GM10847 (cell line): ENCODE results near the gene RND3.

Experiments used
- POLR2A ChIP-seq: IDR thresholded peaks from 2 replicates; pipeline ENCODE4 v1.6.1; 2011; ENCODE audit not compliant: insufficient read length; ENCODE audit errors: extremely low read depth

Gene RND3

DNA sequence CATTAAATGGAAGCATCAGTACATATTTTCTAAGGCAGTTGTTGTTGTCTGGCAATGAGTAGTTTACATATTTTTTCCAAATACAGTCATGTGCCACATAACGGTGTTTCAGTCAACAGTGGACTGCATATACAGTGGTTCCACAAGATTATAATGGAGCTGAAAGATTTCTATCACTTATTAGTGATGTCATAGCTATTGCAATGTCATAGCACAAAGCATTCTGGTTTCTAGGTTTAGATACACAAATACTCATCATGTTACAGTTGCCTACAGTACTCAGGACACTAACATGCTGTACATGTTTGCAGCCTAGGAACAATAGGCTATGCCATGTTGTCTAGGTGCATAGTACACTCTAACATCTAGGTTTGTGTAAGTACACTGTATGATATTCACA, 45.0 kb downstream of the RND3 start:
- no peak for TF ChIP-seq POLR2A

- no peak for TF ChIP-seq POLR2A
These were observed 45.7 kb downstream of the RND3 start for GRCh38 chr2:150441784-150442183.

GRCh38 chr2:150441226-150441625, 46.2 kb downstream of the RND3 start:
- no peak for TF ChIP-seq POLR2A

DNA sequence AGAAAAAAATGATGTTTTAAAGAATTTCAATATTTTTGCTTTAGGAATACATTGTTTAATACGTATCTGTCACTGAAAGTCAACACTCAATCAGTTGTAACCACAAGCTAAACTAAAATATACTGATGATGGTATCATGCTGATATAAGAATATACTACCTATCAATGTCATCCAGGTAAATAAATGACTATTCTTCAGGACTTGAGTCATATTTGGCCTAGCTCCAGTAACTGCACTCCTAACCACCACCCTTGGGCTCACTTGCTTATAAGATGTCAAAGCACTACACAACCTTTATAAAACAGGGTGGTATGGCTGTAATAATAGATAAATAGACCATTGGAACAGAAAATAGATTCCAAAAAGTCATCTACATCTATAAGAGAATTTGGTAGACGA, 48.8 kb downstream of the RND3 start:
- TF ChIP-seq POLR2A = no peak

DNA sequence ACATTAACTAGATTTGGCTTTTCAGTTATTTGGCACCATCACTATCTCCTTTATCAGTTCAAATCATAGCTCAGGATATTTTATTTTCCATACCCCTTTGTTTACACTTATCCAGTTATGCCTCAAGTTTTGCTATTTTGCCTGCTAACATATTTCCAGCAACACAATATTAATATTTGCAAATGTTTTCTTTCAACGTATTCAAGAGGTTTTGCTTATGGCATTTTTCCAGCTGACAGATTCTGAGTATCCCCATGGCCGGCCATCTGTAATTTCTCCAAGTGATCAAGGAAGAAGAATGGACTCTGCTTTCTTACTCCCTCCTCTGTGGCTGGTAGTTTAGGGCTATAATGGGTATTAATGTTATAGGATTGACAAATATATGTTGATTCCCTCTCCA, 49.4 kb downstream of the RND3 start:
- TF ChIP-seq POLR2A = no peak

DNA sequence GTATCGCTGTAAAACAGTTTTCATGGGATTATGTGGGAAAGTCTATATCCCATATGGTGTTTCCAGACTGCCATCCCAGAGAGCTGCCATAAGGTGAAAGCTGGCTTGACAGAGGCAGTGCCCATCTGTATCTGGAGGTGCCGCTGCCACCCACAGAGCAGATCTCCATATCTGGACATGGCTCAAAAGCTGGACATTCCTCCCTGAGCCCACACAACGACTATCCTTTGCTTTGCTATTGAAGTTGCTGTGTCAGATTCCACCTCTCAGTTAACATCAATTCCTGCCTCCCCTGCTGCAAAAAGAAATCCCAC, 55.2 kb downstream of the RND3 start:
- no peak for TF ChIP-seq POLR2A

GRCh38 chr2:150431561-150432311, 55.7 kb downstream of the RND3 start:
- TF ChIP-seq POLR2A = no peak

DNA sequence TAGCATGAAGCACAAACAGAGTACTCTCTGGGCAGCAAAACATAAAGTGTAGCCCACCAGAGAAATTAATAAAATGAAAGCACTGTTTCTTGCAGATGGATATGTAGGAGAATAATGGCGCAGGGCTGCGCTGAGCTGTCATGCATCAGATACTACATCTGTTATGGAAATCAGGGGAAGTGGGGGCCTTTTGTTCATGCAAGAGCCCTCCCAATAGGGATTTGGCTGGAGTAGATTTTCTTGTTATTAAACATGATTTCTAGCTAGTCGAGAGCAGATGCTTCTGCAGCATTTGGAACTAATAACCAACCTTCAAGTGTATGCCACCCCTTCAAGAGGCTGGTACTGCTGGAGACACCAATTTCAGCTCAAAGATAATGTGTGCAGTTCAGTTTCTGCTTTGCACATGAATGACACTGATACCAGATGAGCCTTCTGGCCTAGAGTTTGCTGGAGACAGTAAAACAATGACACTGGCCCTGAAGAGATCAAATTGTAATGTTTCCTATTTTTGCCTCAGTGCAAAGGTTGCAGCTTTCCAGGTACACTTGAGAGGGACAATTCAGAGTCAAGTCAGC, 58.0 kb downstream of the RND3 start:
- no peak for TF ChIP-seq POLR2A

DNA sequence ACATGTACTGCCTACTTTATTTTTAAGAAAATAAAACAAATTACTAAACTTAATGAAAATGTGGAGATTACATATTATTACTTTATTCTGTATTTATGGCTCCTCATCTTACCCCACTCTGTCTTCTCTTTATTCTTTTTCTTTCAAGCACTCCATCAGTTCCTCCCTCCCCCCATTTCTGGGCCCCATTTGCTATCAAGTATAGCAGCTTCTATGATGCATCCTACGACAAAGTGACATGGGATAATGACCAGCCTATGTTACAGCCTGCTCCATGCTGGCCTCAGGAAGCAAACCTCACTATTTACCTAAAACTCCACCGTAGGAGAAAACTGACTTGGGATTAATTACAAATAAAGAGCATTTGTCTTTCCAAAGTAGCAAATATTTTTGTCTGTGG, 58.8 kb downstream of the RND3 start:
- no peak for TF ChIP-seq POLR2A

- no peak for TF ChIP-seq POLR2A
These were observed 60.2 kb downstream of the RND3 start for GRCh38 chr2:150427298-150427697.

DNA sequence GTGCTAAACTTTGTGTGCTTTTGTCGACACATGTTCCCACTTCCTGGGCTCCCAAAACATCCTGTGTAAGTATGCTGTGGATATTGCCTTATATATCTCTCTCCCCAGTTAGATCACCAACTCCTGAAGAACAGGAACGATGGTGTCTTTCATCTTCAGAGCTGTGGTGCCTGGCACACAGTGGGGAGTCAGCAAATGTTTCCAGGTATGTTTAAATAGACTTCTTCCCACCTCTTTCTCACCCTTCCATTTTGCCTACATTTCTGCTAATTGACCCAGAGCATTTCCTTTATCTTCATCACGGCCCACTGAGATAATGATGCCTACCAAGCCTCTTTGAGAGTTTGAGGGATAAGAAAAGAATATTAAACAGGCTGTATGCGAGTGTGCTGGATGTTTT, 60.7 kb downstream of the RND3 start:
- no peak for TF ChIP-seq POLR2A

- no peak for TF ChIP-seq POLR2A
These were observed 61.2 kb downstream of the RND3 start for GRCh38 chr2:150426315-150426714.

DNA sequence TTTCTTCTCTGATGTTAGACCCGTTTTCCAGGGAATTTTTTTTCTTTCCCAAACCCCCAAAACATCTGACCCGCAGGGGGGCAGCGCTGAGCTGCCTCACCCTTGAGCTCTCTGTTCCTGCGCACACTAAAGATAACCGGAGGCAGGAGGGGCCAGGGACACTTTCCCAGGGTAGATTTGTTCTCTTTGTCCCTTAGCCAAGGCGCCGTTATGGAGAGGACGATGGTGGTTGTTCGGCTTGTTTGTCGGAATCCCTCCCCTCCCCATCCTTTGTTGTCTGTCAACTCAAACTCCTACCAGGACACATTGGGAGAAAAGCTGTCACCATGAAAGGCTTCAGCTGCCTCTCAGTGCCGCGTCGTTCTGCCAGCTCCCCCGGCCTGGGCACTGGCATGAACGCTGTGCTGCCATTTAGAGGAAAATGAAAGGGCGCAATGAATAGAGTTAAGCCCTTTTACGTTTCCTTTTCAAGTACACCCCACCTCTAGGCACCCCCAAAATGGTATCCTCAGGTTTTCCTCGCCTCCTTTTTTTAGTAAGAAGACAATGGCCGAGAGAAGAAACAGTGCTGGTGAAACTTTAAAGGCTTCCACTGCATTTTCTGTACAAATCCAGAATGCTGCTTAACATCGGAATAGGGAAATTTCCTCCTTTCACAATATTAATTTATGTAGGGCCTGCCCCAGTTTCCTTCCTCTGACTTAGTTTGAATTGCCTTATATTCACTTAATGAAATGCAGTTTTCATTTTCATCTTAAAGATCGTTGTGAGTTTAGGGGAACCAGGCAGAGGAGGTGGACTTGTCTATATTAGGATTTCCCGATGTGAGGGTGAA, 62.1 kb downstream of the RND3 start:
- TF ChIP-seq POLR2A = no peak

- no peak for TF ChIP-seq POLR2A
These were observed 63.1 kb downstream of the RND3 start for GRCh38 chr2:150424406-150424805.

DNA sequence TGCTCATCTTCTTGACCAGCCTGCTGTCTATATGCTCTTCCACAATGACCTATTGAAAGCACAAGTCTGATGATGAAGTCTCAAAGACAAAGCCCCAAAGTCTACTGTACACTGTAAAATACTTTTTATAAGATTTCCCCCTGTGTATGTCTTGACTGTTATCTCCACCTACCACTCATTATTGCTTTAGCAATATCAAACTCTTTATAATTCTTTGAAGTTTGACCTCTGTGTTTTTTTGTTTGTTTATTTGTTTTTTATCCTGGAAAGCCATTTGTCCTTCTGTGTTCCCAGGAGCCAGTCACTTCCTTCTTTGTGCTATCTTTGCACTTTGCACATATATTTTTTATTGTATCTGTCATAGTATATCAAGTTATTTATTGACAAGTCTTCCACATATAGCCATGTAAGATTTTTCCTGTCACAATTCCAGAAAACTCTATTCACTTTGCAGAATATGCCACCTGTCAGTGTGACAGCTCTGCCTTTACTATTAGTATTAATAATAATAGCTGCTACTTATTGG, 66.3 kb downstream of the RND3 start:
- TF ChIP-seq POLR2A = no peak

- no peak for TF ChIP-seq POLR2A
These were observed 68.6 kb downstream of the RND3 start for GRCh38 chr2:150418916-150419315.
